Neural cell (in vitro differentiated cells): ENCODE data around the gene SAP130. TPM values are rescaled to one million over a fixed set of nuclear protein-coding genes. Genes with fewer than 3 reads are reported as not detected.

ENCODE experiments used
- H2AFZ ChIP-seq: fragments of 200-600, 300-800 bp; sonication (generic), shearing (Covaris generic); 2 replicates; pipeline ENCODE4 v1.6.0; 2014; ENCODE audit warnings: low read depth, mild to moderate bottlenecking, antibody characterized with exemption, low read length, moderate library complexity
- H3F3A ChIP-seq: fragments of 200-600 bp; shearing (Covaris generic); 2 replicates; pipeline ENCODE4 v1.6.1; 2016; ENCODE audit warnings: mild to moderate bottlenecking, moderate library complexity, mixed read lengths, antibody characterized with exemption, low read length; ENCODE audit not compliant: insufficient read depth, poor library complexity, severe bottlenecking
- H3K27ac ChIP-seq: fragments of 200-600, 300-800 bp; sonication (generic), shearing (Covaris generic); 2 replicates; pipeline ENCODE4 v1.5.1; 2014; ENCODE audit warnings: mild to moderate bottlenecking, low read length, moderate library complexity
- H3K27me3 ChIP-seq: fragments of 300-800, 200-600 bp; sonication (generic), shearing (Covaris generic); 2 replicates; pipeline ENCODE4 v1.6.0; 2014; ENCODE audit warnings: mild to moderate bottlenecking, low read depth, low read length, moderate library complexity; ENCODE audit not compliant: insufficient read depth
- H3K36me3 ChIP-seq: fragments of 300-800, 200-600 bp; sonication (generic), shearing (Covaris generic); 2 replicates; pipeline ENCODE4 v1.5.1; 2014; ENCODE audit warnings: mild to moderate bottlenecking, antibody characterized with exemption, low read length, moderate library complexity; ENCODE audit not compliant: insufficient read depth
- H3K4me2 ChIP-seq: fragments of 300-800, 200-600 bp; sonication (generic), shearing (Covaris generic); 2 replicates; pipeline ENCODE4 v1.6.0; 2014; ENCODE audit warnings: mild to moderate bottlenecking, low read length
- H3K4me3 ChIP-seq: fragments of 300-800, 200-600 bp; sonication (generic), shearing (Covaris generic); 2 replicates; pipeline ENCODE4 v1.5.1; 2014; ENCODE audit warnings: mild to moderate bottlenecking, low read length, moderate library complexity
- H3K79me2 ChIP-seq: fragments of 200-600 bp; shearing (Covaris generic); replicated peaks from 2 replicates; pipeline ENCODE4 v1.6.0; 2014; ENCODE audit warnings: mild to moderate bottlenecking, low read length, moderate library complexity; ENCODE audit not compliant: insufficient read depth
- H3K9ac ChIP-seq: fragments of 300-800, 200-600 bp; sonication (generic), shearing (Covaris generic); 2 replicates; pipeline ENCODE4 v1.6.1; 2016; ENCODE audit warnings: mild to moderate bottlenecking, low read length, mixed read lengths
- H3K9me2 ChIP-seq: fragments of 200-600 bp; shearing (Covaris generic); 2 replicates; pipeline ENCODE4 v1.6.1; 2016; ENCODE audit warnings: mild to moderate bottlenecking, low read length, mixed read lengths; ENCODE audit not compliant: insufficient read depth
- H3K9me3 ChIP-seq: fragments of 200-600, 300-800 bp; sonication (generic), shearing (Covaris generic); 2 replicates; pipeline ENCODE4 v1.6.1; 2016; ENCODE audit warnings: mild to moderate bottlenecking, mixed run types, low read length, moderate library complexity, mixed read lengths
- H4K20me1 ChIP-seq: fragments of 200-600 bp; shearing (Covaris generic); 2 replicates; pipeline ENCODE4 v1.6.1; 2016; ENCODE audit warnings: mild to moderate bottlenecking, mixed run types; ENCODE audit not compliant: insufficient read depth
- CTCF ChIP-seq: fragments of 450-650 bp; IDR thresholded peaks from 2 replicates; pipeline ENCODE4 v1.5.1; 2014; ENCODE audit warnings: antibody characterized with exemption, mild to moderate bottlenecking, moderate library complexity; ENCODE audit not compliant: poor library complexity, severe bottlenecking
- EP300 ChIP-seq: fragments of 450-650 bp; conservative IDR thresholded peaks from 2 replicates; pipeline ENCODE4 v1.6.1; 2014; ENCODE audit warnings: antibody characterized with exemption, mild to moderate bottlenecking, moderate library complexity; ENCODE audit not compliant: poor library complexity, severe bottlenecking
- EZH2 ChIP-seq: fragments of 200-600, 300-800 bp; shearing (Covaris generic), sonication (generic); IDR thresholded peaks from 2 replicates; pipeline ENCODE4 v1.6.1; 2014; ENCODE audit warnings: antibody characterized with exemption, low read length, borderline replicate concordance, mild to moderate bottlenecking; ENCODE audit not compliant: insufficient read depth, poor library complexity, severe bottlenecking
- MXI1 ChIP-seq: fragments of 450-650 bp; conservative IDR thresholded peaks from 2 replicates; pipeline ENCODE4 v1.6.1; 2014; ENCODE audit warnings: antibody characterized with exemption, mild to moderate bottlenecking; ENCODE audit not compliant: poor library complexity, severe bottlenecking
- POLR2AphosphoS5 ChIP-seq: IDR thresholded peaks from 2 replicates; pipeline ENCODE4 v1.6.1; 2012
- RAD21 ChIP-seq: fragments of 450-650 bp; conservative IDR thresholded peaks from 2 replicates; pipeline ENCODE4 v1.6.1; 2014; ENCODE audit warnings: antibody characterized with exemption, mild to moderate bottlenecking, moderate library complexity
- REST ChIP-seq: IDR thresholded peaks from 2 replicates; pipeline ENCODE4 v1.6.1; 2012; ENCODE audit warnings: borderline replicate concordance
- SMC3 ChIP-seq: fragments of 450-650 bp; conservative IDR thresholded peaks from 2 replicates; pipeline ENCODE4 v1.6.1; 2014; ENCODE audit warnings: antibody characterized with exemption, mild to moderate bottlenecking, moderate library complexity; ENCODE audit not compliant: poor library complexity
- TAF1 ChIP-seq: IDR thresholded peaks from 2 replicates; pipeline ENCODE4 v1.6.1; 2012; ENCODE audit warnings: low read depth
- polyA plus RNA-seq: library from polyadenylated mRNA; depleted of rRNA; stranded (reverse); fragments of >200 nt; gene quantifications from 2 replicates; pipeline ENCODE4 v1.2.3, GENCODE V29; 2014

SAP130 gene
- polyA plus RNA-seq, 1 donor from 2014 or later, result 5.6 TPM

GRCh38 chr2:128008074-128008672 lies 19.7 kb downstream of the SAP130 start:
- H2AFZ ChIP-seq, result no peak overlapping the region
- no peak for TF ChIP-seq MXI1
- no peak for TF ChIP-seq REST
- TF ChIP-seq EZH2, result no peak
- TF ChIP-seq SMC3, result no peak
- no peak for TF ChIP-seq TAF1
- H3K36me3 ChIP-seq, result peaks cover 20% of the 10 kb centered on the region
- H3K4me2 ChIP-seq, result no peak overlapping the region
- H3K9me3 ChIP-seq, result no peaks in the 10 kb centered on the region
- no peaks in the 10 kb centered on the region for H3F3A ChIP-seq
- no peaks in the 10 kb centered on the region for H3K79me2 ChIP-seq
- no peaks in the 10 kb centered on the region for H4K20me1 ChIP-seq
- no peaks in the 10 kb centered on the region for H3K27me3 ChIP-seq
- H3K4me3 ChIP-seq, result no peak overlapping the region
- H3K9ac ChIP-seq, result no peak overlapping the region
- H3K9me2 ChIP-seq, result no peaks in the 10 kb centered on the region
- no peak overlapping the region for H3K27ac ChIP-seq

- Histone ChIP-seq H3K9ac (no peak overlapping the region), H3K36me3 (peaks cover 19% of the 10 kb centered on the region), H3F3A (no peaks in the 10 kb centered on the region), H3K4me2 (no peak overlapping the region), H3K9me2 (no peaks in the 10 kb centered on the region), H3K79me2 (no peaks in the 10 kb centered on the region), H3K27me3 (no peaks in the 10 kb centered on the region), H3K27ac (no peak overlapping the region), H2AFZ (no peak overlapping the region), H3K4me3 (no peak overlapping the region), H3K9me3 (no peaks in the 10 kb centered on the region), H4K20me1 (no peaks in the 10 kb centered on the region)
- no peak for TF ChIP-seq REST
- TF ChIP-seq EZH2, result no peak
- no peak for TF ChIP-seq TAF1
- no peak for TF ChIP-seq RAD21
- TF ChIP-seq CTCF, result no peak
- no peak for TF ChIP-seq MXI1
- no peak for TF ChIP-seq EP300
- TF ChIP-seq SMC3, result no peak
- TF ChIP-seq POLR2AphosphoS5, result no peak
Measured at GRCh38 chr2:128004509-128004908, 23.4 kb downstream of the SAP130 start.
